DMS153 treated with DMSO at 0.1 percent for 48 hours (cell line): Measurements from ENCODE around the gene NQO2.
"Not testable (repeated sequence)": the region's sequence is repeated elsewhere in the genome, so short reads cannot be mapped to it uniquely, and the experiment has no call there.

ENCODE experiments used
- DNase-seq: peaks from one replicate; lab custom pipeline; 2025; ENCODE audit not compliant: unreplicated experiment; lab: John Stamatoyannopoulos, UW

NQO2 gene

GRCh38 chr6:2970034-2970685 lies 29.5 kb upstream of the NQO2 start:
- DNase-seq, result no peak

- DNase-seq, result no peak
These were observed 28.8 kb upstream of the NQO2 start for GRCh38 chr6:2970753-2971419.

DNA sequence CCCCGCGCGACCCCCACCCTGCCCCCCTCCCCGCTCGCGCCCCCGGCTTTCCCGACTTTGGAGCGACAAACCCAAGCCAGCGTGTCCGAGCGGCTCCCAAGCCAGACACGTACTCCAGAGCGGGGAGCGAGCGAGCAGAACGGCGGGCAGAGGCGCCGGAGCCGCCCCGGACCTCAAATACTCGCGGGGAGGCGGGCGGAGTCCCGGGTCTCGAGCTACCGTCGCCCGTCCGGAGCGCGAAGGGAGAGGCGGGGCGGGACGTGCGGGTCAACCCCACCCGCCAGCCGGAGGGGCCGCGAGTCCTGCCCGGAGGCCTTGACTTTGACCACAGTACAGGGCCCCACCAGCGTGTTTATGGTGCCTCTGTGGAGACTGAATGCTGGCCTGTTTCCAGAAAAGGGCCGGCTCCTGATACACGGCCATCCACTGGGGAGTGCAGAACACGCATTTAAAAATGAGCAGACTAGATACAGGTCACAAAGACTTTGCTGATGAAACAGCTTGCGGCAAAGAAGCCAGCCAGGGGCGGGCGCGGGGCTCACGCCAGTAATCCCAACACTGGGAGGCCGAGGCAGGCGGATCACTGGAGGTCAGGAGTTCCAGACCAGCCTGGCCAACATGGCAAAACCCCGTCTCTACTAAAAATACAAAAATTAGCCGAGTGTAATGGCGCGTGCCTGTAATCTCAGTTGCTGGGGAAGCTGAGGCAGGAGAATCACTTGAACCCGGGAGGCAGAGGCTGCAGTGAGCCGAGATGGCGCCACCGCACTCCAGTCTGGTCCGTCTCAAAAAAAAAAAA lies 28.1 kb upstream of the NQO2 start, which contains the start of gene SERPINB6:
Gene SERPINB6 (minus strand): TSS at position 148 of the 799 bp plus-strand sequence. CDS start 12,235 bp downstream, outside the sequence.
- no peak for DNase-seq

- DNase-seq, result not testable (repeated sequence)
These were observed 27.5 kb upstream of the NQO2 start for GRCh38 chr6:2972219-2972487.

GRCh38 chr6:2972685-2973084 lies 27.0 kb upstream of the NQO2 start:
- DNase-seq, result not testable (repeated sequence)

DNA sequence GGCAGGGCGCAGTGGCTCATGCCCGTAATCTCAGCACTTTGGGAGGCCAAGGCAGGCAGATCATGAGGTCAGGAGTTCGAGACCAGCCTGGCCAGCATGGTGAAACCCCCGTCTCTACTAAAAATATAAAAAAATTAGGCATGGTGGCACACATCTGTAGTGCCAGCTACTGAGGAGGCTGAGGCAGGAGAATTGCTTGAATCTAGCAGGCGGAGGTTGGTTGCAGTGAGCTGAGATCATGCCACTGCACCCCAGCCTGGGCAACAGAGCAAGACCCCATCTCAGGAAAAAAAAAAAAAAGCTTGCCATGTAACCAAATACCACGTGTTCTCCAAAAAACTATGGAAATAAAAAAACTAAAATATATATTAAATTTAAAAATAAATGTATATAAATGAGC lies 26.5 kb upstream of the NQO2 start:
- not testable (repeated sequence) for DNase-seq

DNA sequence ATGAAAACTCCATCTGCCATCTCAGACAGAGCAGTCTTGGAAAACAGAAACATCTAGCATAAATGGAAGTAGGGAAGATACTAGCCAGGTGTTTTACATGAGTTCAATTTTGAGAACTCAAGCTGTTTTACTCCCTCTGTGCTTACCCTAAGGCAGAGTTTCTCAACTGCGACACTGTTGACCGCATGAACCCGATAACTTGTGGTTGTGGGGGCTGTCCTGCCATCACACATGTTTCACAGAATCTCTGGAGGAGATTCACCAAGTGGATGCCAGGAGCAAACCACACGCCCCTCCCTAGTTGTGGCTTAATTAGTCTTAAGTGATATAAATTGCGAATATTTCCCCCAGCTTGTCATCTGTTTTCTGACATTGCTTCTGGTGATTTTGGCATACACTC lies 26.0 kb upstream of the NQO2 start:
- no peak for DNase-seq

GRCh38 chr6:2976060-2976459 lies 23.6 kb upstream of the NQO2 start:
- no peak for DNase-seq

GRCh38 chr6:2976571-2977085 lies 23.1 kb upstream of the NQO2 start:
- no peak for DNase-seq

- no peak for DNase-seq
These were observed 22.4 kb upstream of the NQO2 start for GRCh38 chr6:2977290-2977689.

DNA sequence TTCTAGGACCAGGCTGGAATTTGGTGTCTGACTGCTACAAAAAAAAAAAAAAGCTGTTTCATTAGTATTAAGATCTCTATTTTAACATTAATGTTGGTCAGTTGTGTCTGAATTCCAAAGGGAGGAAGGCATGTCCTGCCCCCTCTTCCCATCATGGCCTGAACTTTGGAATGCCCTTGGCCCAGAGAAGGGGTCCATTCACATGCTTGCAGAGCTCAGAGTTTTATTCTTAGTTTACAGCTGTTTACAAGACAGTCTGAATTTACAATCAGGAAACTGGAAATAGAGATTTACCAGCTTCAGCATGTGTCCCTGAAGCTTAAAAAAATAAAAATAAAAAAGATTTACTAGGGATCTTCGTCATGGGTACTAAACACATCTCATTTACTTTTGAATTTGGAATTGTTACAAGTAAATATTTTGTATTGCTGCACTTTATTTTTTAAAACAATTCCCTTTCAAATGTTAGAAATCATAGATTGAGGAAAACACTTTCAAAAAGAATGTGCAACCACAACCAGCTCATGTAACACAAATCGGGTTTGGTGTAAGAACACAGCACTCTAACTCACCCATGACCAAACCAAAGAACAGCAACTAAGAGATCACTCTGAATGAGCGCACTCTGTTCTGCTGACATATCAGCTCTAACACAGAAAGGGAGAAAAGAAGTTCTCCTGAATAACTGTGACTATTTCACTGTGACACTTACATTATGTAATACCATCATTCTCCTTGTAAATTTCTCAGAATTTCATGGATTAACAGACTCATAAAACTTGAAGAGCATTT lies 21.7 kb upstream of the NQO2 start:
- DNase-seq, result no peak

GRCh38 chr6:2978923-2979322 lies 20.8 kb upstream of the NQO2 start:
- no peak for DNase-seq

GRCh38 chr6:2979819-2980464 lies 19.8 kb upstream of the NQO2 start:
- no peak for DNase-seq

- DNase-seq, result no peak
These were observed 19.2 kb upstream of the NQO2 start for GRCh38 chr6:2980465-2980855.

DNA sequence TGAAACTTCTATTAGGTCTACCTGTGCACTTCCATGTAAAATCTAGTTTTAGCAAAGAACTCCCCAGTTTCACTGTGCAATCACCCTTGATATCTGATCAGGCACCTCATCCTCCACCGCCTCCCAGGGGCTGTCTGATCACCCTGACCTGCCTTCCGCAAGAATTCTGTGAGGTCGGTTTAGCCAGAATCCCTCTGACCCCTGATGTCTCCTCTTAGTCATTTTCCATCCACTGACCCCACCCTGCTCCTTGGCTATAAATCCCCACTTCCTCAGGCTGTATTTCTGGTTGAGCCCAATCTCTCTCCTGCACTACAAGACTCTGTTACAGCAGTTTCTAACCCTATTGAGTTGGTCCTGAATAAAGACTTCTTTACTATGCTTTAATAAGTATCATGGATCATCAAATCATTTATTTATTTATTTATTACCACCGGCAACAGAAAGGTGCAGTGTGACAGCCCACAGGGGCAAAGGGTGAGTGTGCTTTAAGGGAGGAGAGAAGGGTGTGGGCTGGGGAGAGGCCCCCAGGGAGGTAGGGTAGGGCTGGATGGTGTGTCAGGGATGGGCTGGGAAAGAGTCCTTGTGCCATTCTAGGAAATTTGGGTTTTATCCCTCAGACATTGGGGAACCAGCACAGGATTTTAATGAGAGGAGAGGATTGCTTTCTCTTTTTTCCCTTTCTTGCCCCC lies 17.1 kb upstream of the NQO2 start:
- DNase-seq, result no peak

- DNase-seq, result no peak
These were observed 14.8 kb upstream of the NQO2 start for GRCh38 chr6:2984738-2985406.

DNA sequence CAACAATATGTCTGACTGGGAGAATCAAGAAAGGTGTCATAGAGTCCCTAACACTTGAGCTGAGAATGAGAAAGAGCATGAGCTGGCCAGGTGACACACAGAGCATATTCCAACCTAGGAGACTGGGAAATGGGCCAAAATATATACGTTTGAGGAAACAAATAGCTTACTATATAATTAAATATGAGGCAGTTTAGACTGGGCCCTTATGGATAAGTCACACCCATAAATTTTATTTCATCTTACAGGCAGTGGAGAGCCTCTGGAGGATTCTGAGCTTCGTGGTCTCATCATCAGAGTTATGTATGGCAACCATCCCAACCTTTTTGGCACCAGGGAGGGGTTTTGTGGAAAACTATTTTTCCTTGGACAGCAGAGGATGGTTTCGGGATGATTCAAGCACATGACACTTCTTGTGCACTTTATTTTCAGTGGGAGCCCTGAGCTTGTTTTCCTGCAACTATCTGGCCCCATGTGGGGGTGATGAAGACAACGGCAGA lies 12.9 kb upstream of the NQO2 start:
- no peak for DNase-seq

DNA sequence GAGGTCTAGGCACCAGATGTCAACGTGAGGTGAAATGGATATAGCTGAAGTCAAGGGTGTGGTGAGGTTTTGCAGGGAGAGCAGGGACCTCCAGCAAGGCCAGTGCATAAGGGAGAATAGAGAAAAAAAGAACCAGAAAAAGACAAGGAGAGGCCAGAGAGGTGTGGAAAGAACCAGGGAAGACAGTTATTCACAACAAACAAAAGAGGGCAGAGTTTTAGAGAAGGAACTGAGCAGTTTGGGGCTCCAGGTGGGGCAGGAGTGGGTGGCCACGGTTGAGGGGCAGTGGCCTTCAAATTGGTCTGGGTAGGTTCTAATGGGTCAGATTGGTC lies 11.6 kb upstream of the NQO2 start:
- DNase-seq, result no peak
